ENCODE results near the gene CASK.

CASK gene

DNA sequence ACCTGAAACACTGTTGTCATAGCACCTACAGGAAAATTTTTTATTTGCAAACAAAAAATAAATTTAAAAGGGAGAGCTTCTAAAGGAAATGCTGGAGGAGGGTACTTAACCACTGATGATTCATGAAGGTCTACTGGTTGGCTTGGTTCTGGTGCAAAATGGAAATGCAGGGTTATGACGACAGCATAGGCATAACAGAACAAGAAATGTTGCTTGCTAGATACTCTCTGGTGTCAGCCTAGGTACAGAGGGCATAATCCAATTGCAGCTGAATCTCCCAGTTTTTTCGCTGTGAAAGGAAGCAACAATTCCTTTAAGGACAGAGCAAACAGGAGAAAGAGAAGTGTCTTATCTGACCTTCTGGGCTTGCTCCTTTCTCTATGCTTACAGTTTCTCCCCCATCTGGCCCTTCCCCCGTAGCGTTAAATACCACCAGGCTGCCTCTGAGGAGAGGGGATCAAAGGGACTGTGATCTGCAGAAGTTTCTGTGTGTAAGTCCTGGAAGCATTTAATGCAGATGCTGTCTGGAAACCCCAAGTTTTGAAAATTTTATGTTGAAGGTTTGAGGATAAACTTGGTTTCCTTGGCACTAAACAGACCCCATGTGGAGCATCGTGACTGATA is 23.7 kb upstream of the CASK start:
- ATAC-seq = no peak

DNA sequence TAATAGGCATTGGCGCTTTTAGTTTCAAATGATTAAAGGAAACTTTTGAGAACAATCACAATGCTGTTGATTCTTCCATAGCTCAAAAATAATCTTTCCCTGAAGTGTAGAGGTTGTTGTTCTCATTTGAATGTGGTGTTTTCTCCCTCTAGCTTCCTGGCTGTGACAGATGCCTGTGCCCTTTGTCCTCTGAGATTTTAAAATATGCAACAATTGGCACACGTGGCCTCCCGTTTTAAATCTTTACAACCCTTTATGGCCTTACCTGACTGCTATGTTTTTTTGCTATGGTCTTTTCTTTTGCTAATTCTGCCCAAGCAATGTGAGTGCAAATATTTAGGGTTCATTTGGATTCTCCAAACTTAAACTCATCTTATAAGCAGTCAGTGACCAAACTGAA is 22.9 kb upstream of the CASK start:
- TF ChIP-seq ZFP30 (CRISPR knock-in tag; IDR thresholded peaks at IDR 0.05) = no peak
- no peak for TF ChIP-seq CSDC2 (CRISPR knock-in tag; IDR thresholded peaks at IDR 0.05)
- TF ChIP-seq TOX (CRISPR knock-in tag; IDR thresholded peaks at IDR 0.05; ENCODE audit: borderline replicate concordance) = no peak
- no peak for TF ChIP-seq ZNF8 (CRISPR knock-in tag; IDR thresholded peaks at IDR 0.05)
- no peak for TF ChIP-seq PPARA (CRISPR knock-in tag; IDR thresholded peaks at IDR 0.05; ENCODE audit: borderline replicate concordance)
- TF ChIP-seq ZNF565 (CRISPR knock-in tag; conservative IDR thresholded peaks at IDR 0.05; ENCODE audit: low read depth) = no peak
- TF ChIP-seq ZC3H10 (CRISPR knock-in tag; IDR thresholded peaks at IDR 0.05) = no peak
- no peak for TF ChIP-seq SNAI2 (CRISPR knock-in tag; IDR thresholded peaks at IDR 0.05)
- TF ChIP-seq ZNF70 (CRISPR knock-in tag; IDR thresholded peaks at IDR 0.05) = no peak
- TF ChIP-seq PATZ1 (CRISPR knock-in tag; IDR thresholded peaks at IDR 0.05; ENCODE audit: borderline replicate concordance) = no peak
- TF ChIP-seq RARB (CRISPR knock-in tag; IDR thresholded peaks at IDR 0.05) = no peak
- no peak for TF ChIP-seq POU6F1 (CRISPR knock-in tag; IDR thresholded peaks at IDR 0.05; ENCODE audit: borderline replicate concordance, low read depth)
- no peak for TF ChIP-seq ISL1 (CRISPR knock-in tag; IDR thresholded peaks at IDR 0.05)
- TF ChIP-seq OSR1 (CRISPR knock-in tag; IDR thresholded peaks at IDR 0.05) = no peak
- TF ChIP-seq ZFP3 (CRISPR knock-in tag; IDR thresholded peaks at IDR 0.05) = no peak
- no peak for TF ChIP-seq ARNTL (CRISPR knock-in tag; IDR thresholded peaks at IDR 0.05; ENCODE audit: borderline replicate concordance, low read depth)
- no peak for TF ChIP-seq GLIS3 (CRISPR knock-in tag; IDR thresholded peaks at IDR 0.05)
- no peak for TF ChIP-seq CSRNP3 (CRISPR knock-in tag; IDR thresholded peaks at IDR 0.05)
- ATAC-seq = no peak

More for the DNA sequence above, 23.7 kb upstream of the CASK start:
- TF ChIP-seq ZFP3 (CRISPR knock-in tag; IDR thresholded peaks at IDR 0.05) (no peak), PPARA (CRISPR knock-in tag; IDR thresholded peaks at IDR 0.05; ENCODE audit: borderline replicate concordance) (no peak), CSRNP3 (CRISPR knock-in tag; IDR thresholded peaks at IDR 0.05) (no peak), ZNF565 (CRISPR knock-in tag; conservative IDR thresholded peaks at IDR 0.05; ENCODE audit: low read depth) (no peak), ZNF8 (CRISPR knock-in tag; IDR thresholded peaks at IDR 0.05) (no peak), RARB (CRISPR knock-in tag; IDR thresholded peaks at IDR 0.05) (no peak), ZFP30 (CRISPR knock-in tag; IDR thresholded peaks at IDR 0.05) (no peak), ARNTL (CRISPR knock-in tag; IDR thresholded peaks at IDR 0.05; ENCODE audit: borderline replicate concordance, low read depth) (no peak), ZC3H10 (CRISPR knock-in tag; IDR thresholded peaks at IDR 0.05) (no peak)

GRCh38 chrX:41935832-41936231 is 12.5 kb upstream of the CASK start:
- TF ChIP-seq TOX (CRISPR knock-in tag; IDR thresholded peaks at IDR 0.05; ENCODE audit: borderline replicate concordance) = no peak
- no peak for TF ChIP-seq ESRRG (CRISPR knock-in tag; IDR thresholded peaks at IDR 0.05)
- no peak for TF ChIP-seq RARB (CRISPR knock-in tag; IDR thresholded peaks at IDR 0.05)
- TF ChIP-seq TSHZ2 (CRISPR knock-in tag; IDR thresholded peaks at IDR 0.05) = no peak
- TF ChIP-seq ZFP30 (CRISPR knock-in tag; IDR thresholded peaks at IDR 0.05) = no peak
- ATAC-seq = no peak

Measured in SK-N-SH treated with all-trans-retinoic acid at 6 μM for 48 hours (cell line).